ENCODE results near the gene VWA2.

- TF ChIP-seq CTCF (IDR thresholded peaks at IDR 0.05) (no peak), POLR2A (IDR thresholded peaks at IDR 0.05) (no peak)
Measured at GRCh38 chr10:114305521-114305925, 66.5 kb downstream of the VWA2 start.
